GM21529 (cell line): ENCODE results near the gene TOR2A.

Source experiments
- ATAC-seq: cut with Tn5 transposase; IDR thresholded peaks from one replicate; pipeline ENCODE4 v1.9.1; 2021; ENCODE audit not compliant: unreplicated experiment

The TOR2A gene

GRCh38 chr9:127744398-127745110 lies 9.5 kb upstream of the TOR2A start:
- ATAC-seq: no peak

GRCh38 chr9:127742435-127743088 lies 7.5 kb upstream of the TOR2A start:
- ATAC-seq: no peak

- no peak for ATAC-seq
Observed at GRCh38 chr9:127741831-127742434, 6.8 kb upstream of the TOR2A start.

- no peak for ATAC-seq
Observed at GRCh38 chr9:127739614-127740330, 4.7 kb upstream of the TOR2A start.

- no peak for ATAC-seq
Observed at GRCh38 chr9:127738666-127739065, 3.6 kb upstream of the TOR2A start.

- no peak for ATAC-seq
Observed at GRCh38 chr9:127735530-127736185, 564 bp upstream of the TOR2A start.

- ATAC-seq: no peak
Observed at GRCh38 chr9:127734247-127734746, 797 bp downstream of the TOR2A start.

GRCh38 chr9:127733614-127734013 lies 1.5 kb downstream of the TOR2A start:
- ATAC-seq: no peak

- no peak for ATAC-seq
Observed at GRCh38 chr9:127732444-127732843, 2.6 kb downstream of the TOR2A start.

- ATAC-seq: no peak
Observed at GRCh38 chr9:127731938-127732337, 3.2 kb downstream of the TOR2A start.

- ATAC-seq: no peak
Observed at GRCh38 chr9:127730799-127731410, 4.2 kb downstream of the TOR2A start.

GRCh38 chr9:127730262-127730661 lies 4.8 kb downstream of the TOR2A start:
- ATAC-seq: no peak

GRCh38 chr9:127729522-127730256 lies 5.4 kb downstream of the TOR2A start:
- no peak for ATAC-seq

- ATAC-seq: no peak
Observed at GRCh38 chr9:127728808-127729207, 6.3 kb downstream of the TOR2A start.

GRCh38 chr9:127726871-127727270 lies 8.2 kb downstream of the TOR2A start:
- ATAC-seq: no peak

GRCh38 chr9:127724012-127724411 lies 11.1 kb downstream of the TOR2A start:
- no peak for ATAC-seq

GRCh38 chr9:127723444-127723843 lies 11.7 kb downstream of the TOR2A start:
- ATAC-seq: no peak

GRCh38 chr9:127723013-127723412 lies 12.1 kb downstream of the TOR2A start:
- ATAC-seq: no peak

- no peak for ATAC-seq
Observed at GRCh38 chr9:127722055-127722745, 12.9 kb downstream of the TOR2A start.
